Neural cell (in vitro differentiated cells): ENCODE measurements around the gene IL18R1. TPM values are rescaled to one million over a fixed set of nuclear protein-coding genes. Genes with fewer than 3 reads are reported as not detected.

ENCODE experiments used
- H2AFZ ChIP-seq: fragments of 200-600, 300-800 bp; sonication (generic), shearing (Covaris generic); 2 replicates; pipeline ENCODE4 v1.6.0; 2014; ENCODE audit warnings: low read depth, mild to moderate bottlenecking, antibody characterized with exemption, low read length, moderate library complexity
- H3F3A ChIP-seq: fragments of 200-600 bp; shearing (Covaris generic); 2 replicates; pipeline ENCODE4 v1.6.1; 2016; ENCODE audit warnings: mild to moderate bottlenecking, moderate library complexity, mixed read lengths, antibody characterized with exemption, low read length; ENCODE audit not compliant: insufficient read depth, poor library complexity, severe bottlenecking
- H3K27ac ChIP-seq: fragments of 200-600, 300-800 bp; sonication (generic), shearing (Covaris generic); 2 replicates; pipeline ENCODE4 v1.5.1; 2014; ENCODE audit warnings: mild to moderate bottlenecking, low read length, moderate library complexity
- H3K27me3 ChIP-seq: fragments of 300-800, 200-600 bp; sonication (generic), shearing (Covaris generic); 2 replicates; pipeline ENCODE4 v1.6.0; 2014; ENCODE audit warnings: mild to moderate bottlenecking, low read depth, low read length, moderate library complexity; ENCODE audit not compliant: insufficient read depth
- H3K36me3 ChIP-seq: fragments of 300-800, 200-600 bp; sonication (generic), shearing (Covaris generic); 2 replicates; pipeline ENCODE4 v1.5.1; 2014; ENCODE audit warnings: mild to moderate bottlenecking, antibody characterized with exemption, low read length, moderate library complexity; ENCODE audit not compliant: insufficient read depth
- H3K4me2 ChIP-seq: fragments of 300-800, 200-600 bp; sonication (generic), shearing (Covaris generic); 2 replicates; pipeline ENCODE4 v1.6.0; 2014; ENCODE audit warnings: mild to moderate bottlenecking, low read length
- H3K4me3 ChIP-seq: fragments of 300-800, 200-600 bp; sonication (generic), shearing (Covaris generic); 2 replicates; pipeline ENCODE4 v1.5.1; 2014; ENCODE audit warnings: mild to moderate bottlenecking, low read length, moderate library complexity
- H3K79me2 ChIP-seq: fragments of 200-600 bp; shearing (Covaris generic); replicated peaks from 2 replicates; pipeline ENCODE4 v1.6.0; 2014; ENCODE audit warnings: mild to moderate bottlenecking, low read length, moderate library complexity; ENCODE audit not compliant: insufficient read depth
- H3K9ac ChIP-seq: fragments of 300-800, 200-600 bp; sonication (generic), shearing (Covaris generic); 2 replicates; pipeline ENCODE4 v1.6.1; 2016; ENCODE audit warnings: mild to moderate bottlenecking, low read length, mixed read lengths
- H3K9me2 ChIP-seq: fragments of 200-600 bp; shearing (Covaris generic); 2 replicates; pipeline ENCODE4 v1.6.1; 2016; ENCODE audit warnings: mild to moderate bottlenecking, low read length, mixed read lengths; ENCODE audit not compliant: insufficient read depth
- H3K9me3 ChIP-seq: fragments of 200-600, 300-800 bp; sonication (generic), shearing (Covaris generic); 2 replicates; pipeline ENCODE4 v1.6.1; 2016; ENCODE audit warnings: mild to moderate bottlenecking, mixed run types, low read length, moderate library complexity, mixed read lengths
- H4K20me1 ChIP-seq: fragments of 200-600 bp; shearing (Covaris generic); 2 replicates; pipeline ENCODE4 v1.6.1; 2016; ENCODE audit warnings: mild to moderate bottlenecking, mixed run types; ENCODE audit not compliant: insufficient read depth
- CTCF ChIP-seq: fragments of 450-650 bp; IDR thresholded peaks from 2 replicates; pipeline ENCODE4 v1.5.1; 2014; ENCODE audit warnings: antibody characterized with exemption, mild to moderate bottlenecking, moderate library complexity; ENCODE audit not compliant: poor library complexity, severe bottlenecking
- EP300 ChIP-seq: fragments of 450-650 bp; conservative IDR thresholded peaks from 2 replicates; pipeline ENCODE4 v1.6.1; 2014; ENCODE audit warnings: antibody characterized with exemption, mild to moderate bottlenecking, moderate library complexity; ENCODE audit not compliant: poor library complexity, severe bottlenecking
- EZH2 ChIP-seq: fragments of 200-600, 300-800 bp; shearing (Covaris generic), sonication (generic); IDR thresholded peaks from 2 replicates; pipeline ENCODE4 v1.6.1; 2014; ENCODE audit warnings: antibody characterized with exemption, low read length, borderline replicate concordance, mild to moderate bottlenecking; ENCODE audit not compliant: insufficient read depth, poor library complexity, severe bottlenecking
- MXI1 ChIP-seq: fragments of 450-650 bp; conservative IDR thresholded peaks from 2 replicates; pipeline ENCODE4 v1.6.1; 2014; ENCODE audit warnings: antibody characterized with exemption, mild to moderate bottlenecking; ENCODE audit not compliant: poor library complexity, severe bottlenecking
- POLR2AphosphoS5 ChIP-seq: IDR thresholded peaks from 2 replicates; pipeline ENCODE4 v1.6.1; 2012
- RAD21 ChIP-seq: fragments of 450-650 bp; conservative IDR thresholded peaks from 2 replicates; pipeline ENCODE4 v1.6.1; 2014; ENCODE audit warnings: antibody characterized with exemption, mild to moderate bottlenecking, moderate library complexity
- REST ChIP-seq: IDR thresholded peaks from 2 replicates; pipeline ENCODE4 v1.6.1; 2012; ENCODE audit warnings: borderline replicate concordance
- SMC3 ChIP-seq: fragments of 450-650 bp; conservative IDR thresholded peaks from 2 replicates; pipeline ENCODE4 v1.6.1; 2014; ENCODE audit warnings: antibody characterized with exemption, mild to moderate bottlenecking, moderate library complexity; ENCODE audit not compliant: poor library complexity
- TAF1 ChIP-seq: IDR thresholded peaks from 2 replicates; pipeline ENCODE4 v1.6.1; 2012; ENCODE audit warnings: low read depth
- polyA plus RNA-seq: library from polyadenylated mRNA; depleted of rRNA; stranded (reverse); fragments of >200 nt; gene quantifications from 2 replicates; pipeline ENCODE4 v1.2.3, GENCODE V29; 2014

The IL18R1 gene
- polyA plus RNA-seq, 1 donor from 2014 or later, result 0.09 TPM

GRCh38 chr2:102392096-102392495 lies 36.5 kb downstream of the IL18R1 start:
- no peaks in the 10 kb centered on the region for H3K9me3 ChIP-seq
- H3K4me3 ChIP-seq, result no peak overlapping the region
- TF ChIP-seq RAD21 (no peak), TAF1 (no peak), EZH2 (no peak), CTCF (no peak), EP300 (no peak), REST (no peak), MXI1 (no peak), POLR2AphosphoS5 (no peak), SMC3 (no peak)
- H3K27me3 ChIP-seq, result no peaks in the 10 kb centered on the region
- H3K27ac ChIP-seq, result no peak overlapping the region
- H3K79me2 ChIP-seq, result no peaks in the 10 kb centered on the region
- no peak overlapping the region for H3K9ac ChIP-seq
- H2AFZ ChIP-seq, result no peak overlapping the region
- H3K4me2 ChIP-seq, result no peak overlapping the region
- H3K36me3 ChIP-seq, result no peaks in the 10 kb centered on the region
- H4K20me1 ChIP-seq, result no peaks in the 10 kb centered on the region
- no peaks in the 10 kb centered on the region for H3F3A ChIP-seq
- H3K9me2 ChIP-seq, result no peaks in the 10 kb centered on the region

DNA sequence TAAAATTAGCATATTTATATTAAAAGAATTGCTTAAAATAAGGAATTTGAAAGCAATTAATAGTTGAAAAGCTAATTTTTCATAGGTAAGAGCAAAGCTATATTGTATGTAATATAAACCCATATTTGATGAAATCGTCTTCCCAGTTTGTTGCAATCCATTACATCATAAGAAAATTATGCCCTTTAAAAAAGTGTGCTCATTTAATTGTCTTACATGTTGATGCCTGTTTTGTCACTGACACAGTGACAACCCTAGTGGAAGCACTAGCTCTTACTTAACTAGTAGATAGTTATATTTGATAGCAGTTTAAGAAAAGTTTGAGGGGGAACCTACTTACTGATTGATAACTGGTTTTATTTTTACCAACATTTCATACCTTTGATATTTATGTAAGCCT lies 37.3 kb downstream of the IL18R1 start:
- no peak for TF ChIP-seq SMC3
- no peak for TF ChIP-seq EP300
- TF ChIP-seq POLR2AphosphoS5, result no peak
- TF ChIP-seq TAF1, result no peak
- TF ChIP-seq CTCF, result no peak
- TF ChIP-seq EZH2, result no peak
- TF ChIP-seq MXI1, result no peak
- TF ChIP-seq REST, result no peak
- no peak for TF ChIP-seq RAD21
- no peaks in the 10 kb centered on the region for H3K79me2 ChIP-seq
- no peaks in the 10 kb centered on the region for H3K36me3 ChIP-seq

More for the DNA sequence above, 37.3 kb downstream of the IL18R1 start:
- Histone ChIP-seq H3K4me3 (no peak overlapping the region), H3K27ac (no peak overlapping the region), H3K9ac (no peak overlapping the region), H3K9me2 (no peaks in the 10 kb centered on the region), H2AFZ (no peak overlapping the region), H3K4me2 (no peak overlapping the region), H4K20me1 (no peaks in the 10 kb centered on the region), H3K9me3 (no peaks in the 10 kb centered on the region), H3F3A (no peaks in the 10 kb centered on the region), H3K27me3 (no peaks in the 10 kb centered on the region)
